Measurements from ENCODE around the gene MAMDC2. TPM values are rescaled to one million over a fixed set of nuclear protein-coding genes. Genes with fewer than 3 reads are reported as not detected.

MAMDC2 gene
- total and polyA plus RNA-seq, 2 of the 4 experiments (the other 2 are of a cell fraction): 5.0 to 5.2 TPM

GRCh38 chr9:70066874-70067273 is 23.2 kb downstream of the MAMDC2 start:
- H3K27me3 ChIP-seq (ENCODE audit: control insufficient read depth, insufficient read depth, low read length): no peaks in the 10 kb centered on the region
- BruUV-seq (replicated peaks): no TSS peak
- H3K9me3 ChIP-seq (ENCODE audit: control insufficient read depth, insufficient read depth, low read length): no peaks in the 10 kb centered on the region
- no peak overlapping the region for H2BK15ac ChIP-seq (ENCODE audit: low read depth, low read length)
- H3K4me2 ChIP-seq (ENCODE audit: low read depth, low read length): no peak overlapping the region
- DNase-seq (no peak), ATAC-seq (ENCODE audit: low read depth) (no peak)
- H4K8ac ChIP-seq (ENCODE audit: low read depth in 2 of 2, low read length in 2 of 2): no peak overlapping the region
- no peak overlapping the region for H2AK5ac ChIP-seq (ENCODE audit: low read depth, low read length)
- no peak overlapping the region for H3K9ac ChIP-seq (ENCODE audit: low read depth, low read length)
- H3K9me1 ChIP-seq (ENCODE audit: insufficient read depth, low read length): no peaks in the 10 kb centered on the region
- H3K18ac ChIP-seq (ENCODE audit: low read depth, low read length): no peak overlapping the region
- H3K14ac ChIP-seq (replicated peaks; ENCODE audit: low read depth, low read length): no peak overlapping the region
- H3K36me3 ChIP-seq (ENCODE audit: control insufficient read depth, insufficient read depth, low read length): no peaks in the 10 kb centered on the region
- no peak overlapping the region for H3K23ac ChIP-seq (ENCODE audit: low read depth, low read length)
- H3K27ac ChIP-seq (ENCODE audit: insufficient read depth, low read length): no peak overlapping the region
- H3K4ac ChIP-seq (ENCODE audit: low read depth, low read length): no peak overlapping the region
- no peak overlapping the region for H2BK120ac ChIP-seq (ENCODE audit: low read depth, low read length)
- no peak overlapping the region for H2BK5ac ChIP-seq (ENCODE audit: low read depth, low read length, poor library complexity, severe bottlenecking)
- H2AFZ ChIP-seq (replicated peaks; ENCODE audit: low read length, poor library complexity): no peak overlapping the region
- no peak overlapping the region for H4K91ac ChIP-seq (ENCODE audit: insufficient read depth, low read depth, low read length)
- H3K56ac ChIP-seq (ENCODE audit: extremely low read depth, insufficient read depth, low read length): no peak overlapping the region
- no peaks in the 10 kb centered on the region for H4K20me1 ChIP-seq (ENCODE audit: insufficient read depth, low read length)
- in situ Hi-C loops (cut with MboI; ENCODE audit: low sequenced_read_pairs): no loop called here
- H3K4me3 ChIP-seq (ENCODE audit: insufficient read depth, low read depth, low read length): no peak overlapping the region
- no peak overlapping the region for H2AK9ac ChIP-seq (replicated peaks; ENCODE audit: low read depth, low read length, poor library complexity)
- WGBS, 2 experiments (ENCODE audit: extremely low coverage in 2 of 2, insufficient read length in 1 of 2): no CpG with 5 or more reads among the region's 2 CpGs
- POLR2A ChIA-PET (ENCODE audit: unreplicated experiment): no interaction called here
- no peaks in the 10 kb centered on the region for H3K79me1 ChIP-seq (ENCODE audit: low read depth in 1 of 2, low read length in 2 of 2)
- no peak overlapping the region for H2BK20ac ChIP-seq (ENCODE audit: low read depth, low read length)
- TF ChIP-seq CHD1 (IDR thresholded peaks at IDR 0.05; ENCODE audit: low read depth, low read length) (no peak), NFE2L2 (IDR thresholded peaks at IDR 0.05; ENCODE audit: low read depth, low read length) (no peak), RCOR1 (IDR thresholded peaks at IDR 0.05; ENCODE audit: insufficient replicate concordance, low read length) (no peak), ELK1 (IDR thresholded peaks at IDR 0.05; ENCODE audit: borderline replicate concordance, low read depth, low read length) (no peak), MXI1 (IDR thresholded peaks at IDR 0.05; ENCODE audit: borderline replicate concordance, low read depth, low read length) (no peak), CEBPB (IDR thresholded peaks at IDR 0.05; ENCODE audit: low read depth, low read length) (no peak), BHLHE40 (IDR thresholded peaks at IDR 0.05; ENCODE audit: low read depth, low read length) (no peak), POLR2A (IDR thresholded peaks at IDR 0.05; ENCODE audit: low read depth, low read length) (no peak), RAD21 (IDR thresholded peaks at IDR 0.05; ENCODE audit: low read length) (no peak), USF2 (IDR thresholded peaks at IDR 0.05; ENCODE audit: low read depth, low read length) (no peak), MAZ (IDR thresholded peaks at IDR 0.05; ENCODE audit: borderline replicate concordance, low read depth, low read length) (no peak), FOS (IDR thresholded peaks at IDR 0.05; ENCODE audit: low read depth, low read length) (no peak), SMC3 (IDR thresholded peaks at IDR 0.05; ENCODE audit: low read depth, low read length) (no peak), MAFK (IDR thresholded peaks at IDR 0.05; ENCODE audit: low read depth, low read length) (no peak), RFX5 (IDR thresholded peaks at IDR 0.05; ENCODE audit: low read depth, low read length) (no peak), CTCF (conservative IDR thresholded peaks at IDR 0.05; ENCODE audit: low read depth, low read length) (no peak)
- H4K5ac ChIP-seq (ENCODE audit: low read depth, low read length): no peak overlapping the region
- CTCF ChIA-PET: no interaction called here
- intact Hi-C loops (cut with micrococcal nuclease): no loop called here
- dilution Hi-C loops (cut with HindIII; ENCODE audit: low sequenced_read_pairs, unreplicated experiment): no loop called here
- H3K4me1 ChIP-seq (ENCODE audit: control insufficient read depth, insufficient read depth, low read length): no peaks in the 10 kb centered on the region

All from IMR-90 (cell line).